Activated CD4-positive, alpha-beta T cell treated with anti-CD3 and anti-CD28 coated beads, Interleukin-2, Interleukin-4, amounts not matched to agents 100 ng/mL and 50 ng/mL, durations not matched to agents 16 hours and 8 hours (primary cell): ENCODE results near the gene HAVCR1.

Experiments
- DNase-seq: peaks from one replicate; pipeline ENCODE4 v3.0.0-alpha.2; 2020; ENCODE audit warnings: low spot score

Gene HAVCR1

GRCh38 chr5:156991714-156992113 is 67.2 kb downstream of the HAVCR1 start:
- DNase-seq, result no peak

- DNase-seq, result no peak
Measured at GRCh38 chr5:156984064-156984463, 74.9 kb downstream of the HAVCR1 start.

- DNase-seq, result no peak
Measured at GRCh38 chr5:156981481-156981880, 77.4 kb downstream of the HAVCR1 start.
